Breast epithelium (tissue), 4 donors: ENCODE data around the gene NAV1. TPM values are rescaled to one million over a fixed set of nuclear protein-coding genes. Genes with fewer than 3 reads are reported as not detected.
A peak's percentile ranks its signal among the peaks of the same experiment; 100 is the strongest.

Experiments
- DNase-seq, 2 donors: peaks; one replicate each; pipeline ENCODE4 v3.0.0-alpha.2; 2019; ENCODE audit warnings: low spot score in 2 of 2
- H3K27ac ChIP-seq, 2 donors: fragments of 200-600 bp; sonication (generic) in 1 of 2; one replicate each; pipeline ENCODE4 v1.5.1; 2016 to 2019; ENCODE audit warnings: mild to moderate bottlenecking in 1 of 2
- H3K27me3 ChIP-seq, 2 donors: fragments of 200-600 bp; sonication (generic) in 1 of 2; one replicate each; pipeline versions ENCODE4 v1.5.1 to v1.6.0; 2017 to 2019; ENCODE audit warnings: control low read depth in 1 of 2, mild to moderate bottlenecking in 1 of 2
- H3K36me3 ChIP-seq: fragments of 200-600 bp; one replicate; pipeline ENCODE4 v1.5.1; 2019
- H3K4me1 ChIP-seq, 2 donors: fragments of 200-600 bp; sonication (generic); one replicate each; pipeline ENCODE4 v1.5.1; 2016 to 2019; ENCODE audit warnings: control low read depth in 1 of 2
- H3K4me3 ChIP-seq, 3 donors: fragments of 200-600 bp; sonication (generic); 1 replicate in 2 of 3; 2 replicates in 1 of 3; pipeline ENCODE4 v1.5.1; 2016 to 2019; ENCODE audit warnings: mild to moderate bottlenecking in 3 of 3, moderate library complexity in 2 of 3
- H3K9me3 ChIP-seq, 2 donors: fragments of 200-600 bp; sonication (generic) in 1 of 2; one replicate each; pipeline ENCODE4 v1.5.1; 2016 to 2019; ENCODE audit warnings: control low read depth in 1 of 2
- POLR2A ChIP-seq: fragments of 450-650 bp; IDR thresholded peaks from one replicate; pipeline ENCODE4 v1.6.1; 2016; ENCODE audit warnings: antibody characterized with exemption, mild to moderate bottlenecking, moderate library complexity
- POLR2AphosphoS5 ChIP-seq, 3 donors: sonication (generic); formaldehyde crosslinking; IDR thresholded peaks; one replicate each; pipeline ENCODE4 v1.6.1; 2017; ENCODE audit warnings: antibody characterized with exemption in 3 of 3
- intact Hi-C: fragments of 100-400 bp; cut with DNase I; formaldehyde crosslinking; loops from one replicate; pipeline ENCODE4 v1.15.1; 2023; ENCODE audit warnings: low total_unique reads
- total RNA-seq, 3 donors: library from RNA; depleted of rRNA; stranded (reverse); fragments of >200 nt; gene quantifications; one replicate each; pipeline ENCODE4 v1.1.0, GENCODE V29; 2016
- TF ChIP-seq, protein P1 (sequence below), 3 donors: fragments of 450-650 bp; IDR thresholded peaks; one replicate each; pipeline ENCODE4 v1.5.1; 2016 to 2017; ENCODE audit warnings: antibody characterized with exemption in 3 of 3, mild to moderate bottlenecking in 3 of 3, moderate library complexity in 3 of 3

Gene NAV1
- total RNA-seq, 3 donors from 2014 or later: 11.3 to 31.5 (median 22.7) TPM

GRCh38 chr1:201537891-201538611 is 876 bp upstream of the NAV1 start:
- no peaks in the 10 kb centered on the region for H3K36me3 ChIP-seq
- intact Hi-C loops: loop anchor here (5.0 kb wide), 1 partner anchor 259 kb away; no protein-coding TSS in a partner anchor
- no peaks in the 10 kb centered on the region for H3K27me3 ChIP-seq
- H3K27ac ChIP-seq: peak overlapping the region; percentile 83 to 94
- H3K9me3 ChIP-seq: no peaks in the 10 kb centered on the region
- peak overlapping the region; percentile 73 to 97 (median 76) for H3K4me3 ChIP-seq
- TF ChIP-seq, protein P1, sequence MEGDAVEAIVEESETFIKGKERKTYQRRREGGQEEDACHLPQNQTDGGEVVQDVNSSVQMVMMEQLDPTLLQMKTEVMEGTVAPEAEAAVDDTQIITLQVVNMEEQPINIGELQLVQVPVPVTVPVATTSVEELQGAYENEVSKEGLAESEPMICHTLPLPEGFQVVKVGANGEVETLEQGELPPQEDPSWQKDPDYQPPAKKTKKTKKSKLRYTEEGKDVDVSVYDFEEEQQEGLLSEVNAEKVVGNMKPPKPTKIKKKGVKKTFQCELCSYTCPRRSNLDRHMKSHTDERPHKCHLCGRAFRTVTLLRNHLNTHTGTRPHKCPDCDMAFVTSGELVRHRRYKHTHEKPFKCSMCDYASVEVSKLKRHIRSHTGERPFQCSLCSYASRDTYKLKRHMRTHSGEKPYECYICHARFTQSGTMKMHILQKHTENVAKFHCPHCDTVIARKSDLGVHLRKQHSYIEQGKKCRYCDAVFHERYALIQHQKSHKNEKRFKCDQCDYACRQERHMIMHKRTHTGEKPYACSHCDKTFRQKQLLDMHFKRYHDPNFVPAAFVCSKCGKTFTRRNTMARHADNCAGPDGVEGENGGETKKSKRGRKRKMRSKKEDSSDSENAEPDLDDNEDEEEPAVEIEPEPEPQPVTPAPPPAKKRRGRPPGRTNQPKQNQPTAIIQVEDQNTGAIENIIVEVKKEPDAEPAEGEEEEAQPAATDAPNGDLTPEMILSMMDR (IDR thresholded peaks at IDR 0.05): no peak
- no peak for TF ChIP-seq POLR2A
- TF ChIP-seq POLR2AphosphoS5 (IDR thresholded peaks at IDR 0.05): no peak
- no peak for DNase-seq
- peaks cover 5 to 18% of the 10 kb centered on the region in 2 donors for H3K4me1 ChIP-seq

- DNase-seq: peak in 1 of 2 donors; percentile 46
- TF ChIP-seq POLR2A (no peak), POLR2AphosphoS5 (IDR thresholded peaks at IDR 0.05) (peak in 1 of 3 donors; percentile 4)
- Histone ChIP-seq H3K4me3 (peak overlapping the region; percentile 73 to 97 (median 76)), H3K27me3 (no peaks in the 10 kb centered on the region), H3K9me3 (no peaks in the 10 kb centered on the region), H3K4me1 (peaks cover 5 to 18% of the 10 kb centered on the region in 2 donors), H3K36me3 (no peaks in the 10 kb centered on the region), H3K27ac (peak overlapping the region; percentile 83 to 94)
- intact Hi-C loops: loop anchor here (5.0 kb wide), 1 partner anchor 258 kb away; no protein-coding TSS in a partner anchor
Measured at GRCh38 chr1:201539561-201540431, 869 bp downstream of the NAV1 start.

- H3K4me1 ChIP-seq: peaks cover 5 to 18% of the 10 kb centered on the region in 2 donors
- no peaks in the 10 kb centered on the region for H3K27me3 ChIP-seq
- TF ChIP-seq POLR2A: no peak
- no peak for TF ChIP-seq POLR2AphosphoS5 (IDR thresholded peaks at IDR 0.05)
- TF ChIP-seq, protein P1 (IDR thresholded peaks at IDR 0.05): no peak
- no peaks in the 10 kb centered on the region for H3K9me3 ChIP-seq
- no peak for DNase-seq
- no peaks in the 10 kb centered on the region for H3K36me3 ChIP-seq
- peak overlapping the region; percentile 73 to 97 (median 76) for H3K4me3 ChIP-seq
- peak overlapping the region; percentile 54 to 94 for H3K27ac ChIP-seq
- intact Hi-C loops: no loop called here
Measured at GRCh38 chr1:201540846-201541735, 2.2 kb downstream of the NAV1 start.

GRCh38 chr1:201542309-201543035 is 3.5 kb downstream of the NAV1 start:
- Histone ChIP-seq H3K4me1 (peaks cover 5 to 18% of the 10 kb centered on the region in 2 donors), H3K27ac (peak overlapping the region; percentile 54 to 94), H3K27me3 (no peaks in the 10 kb centered on the region), H3K9me3 (no peaks in the 10 kb centered on the region), H3K36me3 (no peaks in the 10 kb centered on the region), H3K4me3 (no peak overlapping the region)
- no peak for DNase-seq
- TF ChIP-seq POLR2A (no peak), POLR2AphosphoS5 (IDR thresholded peaks at IDR 0.05) (peak in 2 of 3 donors; percentile 20 to 35)
- TF ChIP-seq, protein P1 (IDR thresholded peaks at IDR 0.05): no peak
- intact Hi-C loops: no loop called here
